ENCODE measurements around the gene FKBP7.

GRCh38 chr2:178479758-178480226 lies 1.4 kb upstream of the FKBP7 start:
- TF ChIP-seq TCF4 (CRISPR knock-in tag; IDR thresholded peaks at IDR 0.05; ENCODE audit: borderline replicate concordance): no peak
- TF ChIP-seq ZFP30 (CRISPR knock-in tag; IDR thresholded peaks at IDR 0.05): no peak
- TF ChIP-seq ARNTL (CRISPR knock-in tag; IDR thresholded peaks at IDR 0.05; ENCODE audit: borderline replicate concordance, low read depth): no peak
- TF ChIP-seq RARB (CRISPR knock-in tag; IDR thresholded peaks at IDR 0.05): no peak
- no peak for TF ChIP-seq TSHZ2 (CRISPR knock-in tag; IDR thresholded peaks at IDR 0.05)
- TF ChIP-seq ISL1 (CRISPR knock-in tag; IDR thresholded peaks at IDR 0.05): no peak
- TF ChIP-seq ZFP3 (CRISPR knock-in tag; IDR thresholded peaks at IDR 0.05): no peak
- TF ChIP-seq CSRNP3 (CRISPR knock-in tag; IDR thresholded peaks at IDR 0.05): no peak
- TF ChIP-seq CREB5 (CRISPR knock-in tag; IDR thresholded peaks at IDR 0.05; ENCODE audit: low read depth): no peak
- no peak for TF ChIP-seq SNAI2 (CRISPR knock-in tag; IDR thresholded peaks at IDR 0.05)
- TF ChIP-seq ZC3H10 (CRISPR knock-in tag; IDR thresholded peaks at IDR 0.05): no peak

All from SK-N-SH treated with all-trans-retinoic acid at 6 μM for 48 hours (cell line).